Prostate gland (tissue), 2 donors: ENCODE results near the gene NMNAT2.

Experiments used
- POLR2A ChIP-seq: fragments of 450-650 bp; IDR thresholded peaks from one replicate; pipeline ENCODE4 v1.6.1; 2016; ENCODE audit warnings: antibody characterized with exemption, mild to moderate bottlenecking
- POLR2AphosphoS5 ChIP-seq: sonication (generic); formaldehyde crosslinking; IDR thresholded peaks from one replicate; pipeline ENCODE4 v1.6.1; 2017; ENCODE audit warnings: antibody characterized with exemption
- TF ChIP-seq, protein P1 (sequence below), 4 experiments: fragments of 200-600 bp in 2 of 4; fragments of 450-650 bp in 2 of 4; sonication (generic) in 2 of 4; IDR thresholded peaks; 1 replicate in 3 of 4; 2 replicates in 1 of 4; pipeline ENCODE4 v1.5.1; 2016 to 2019; ENCODE audit warnings: antibody characterized with exemption in 4 of 4, mild to moderate bottlenecking in 2 of 4, moderate library complexity in 2 of 4

DNA sequence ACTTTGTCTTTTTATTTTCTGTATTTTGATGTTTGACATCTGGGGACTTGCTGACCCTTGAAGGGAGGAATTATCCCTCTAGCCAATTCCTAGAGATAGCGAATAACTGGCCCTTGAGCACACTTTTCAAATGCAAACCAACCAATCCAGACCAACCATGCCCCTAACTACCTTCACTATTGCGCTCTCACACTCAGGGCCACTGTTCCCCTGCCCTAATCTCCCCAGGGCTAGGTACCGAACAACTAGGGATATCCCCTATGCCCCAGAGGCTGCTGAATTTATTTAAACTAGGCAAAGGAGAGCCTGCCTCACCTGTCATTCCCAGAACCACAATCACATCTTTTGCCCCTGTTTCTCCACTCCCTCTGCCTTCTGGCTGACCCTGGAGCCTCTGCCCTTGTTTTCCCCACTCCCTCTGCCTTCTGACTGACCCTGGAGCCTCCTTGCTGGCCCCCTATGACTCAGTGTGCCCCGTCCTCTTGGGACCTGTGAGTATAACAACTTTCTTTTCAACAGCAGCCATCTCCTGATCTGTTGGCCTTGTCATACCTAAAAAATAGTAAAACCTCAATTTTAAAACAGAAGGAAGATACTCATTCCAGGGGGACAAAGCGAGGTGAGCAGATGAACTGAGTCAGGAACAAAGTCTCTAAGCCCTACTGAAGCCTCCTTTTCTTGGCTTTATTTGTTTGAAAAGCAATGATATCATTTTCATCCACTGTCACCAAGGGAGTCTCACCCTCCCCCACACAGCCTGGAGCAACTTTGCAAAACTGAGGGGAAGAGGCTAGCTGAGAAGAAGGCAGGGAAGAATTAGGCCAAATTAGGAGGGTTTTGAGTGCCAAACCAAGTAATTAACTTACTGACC is 115.5 kb downstream of the NMNAT2 start:
- TF ChIP-seq, protein P1, sequence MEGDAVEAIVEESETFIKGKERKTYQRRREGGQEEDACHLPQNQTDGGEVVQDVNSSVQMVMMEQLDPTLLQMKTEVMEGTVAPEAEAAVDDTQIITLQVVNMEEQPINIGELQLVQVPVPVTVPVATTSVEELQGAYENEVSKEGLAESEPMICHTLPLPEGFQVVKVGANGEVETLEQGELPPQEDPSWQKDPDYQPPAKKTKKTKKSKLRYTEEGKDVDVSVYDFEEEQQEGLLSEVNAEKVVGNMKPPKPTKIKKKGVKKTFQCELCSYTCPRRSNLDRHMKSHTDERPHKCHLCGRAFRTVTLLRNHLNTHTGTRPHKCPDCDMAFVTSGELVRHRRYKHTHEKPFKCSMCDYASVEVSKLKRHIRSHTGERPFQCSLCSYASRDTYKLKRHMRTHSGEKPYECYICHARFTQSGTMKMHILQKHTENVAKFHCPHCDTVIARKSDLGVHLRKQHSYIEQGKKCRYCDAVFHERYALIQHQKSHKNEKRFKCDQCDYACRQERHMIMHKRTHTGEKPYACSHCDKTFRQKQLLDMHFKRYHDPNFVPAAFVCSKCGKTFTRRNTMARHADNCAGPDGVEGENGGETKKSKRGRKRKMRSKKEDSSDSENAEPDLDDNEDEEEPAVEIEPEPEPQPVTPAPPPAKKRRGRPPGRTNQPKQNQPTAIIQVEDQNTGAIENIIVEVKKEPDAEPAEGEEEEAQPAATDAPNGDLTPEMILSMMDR (IDR thresholded peaks at IDR 0.05) = no peak
- TF ChIP-seq POLR2AphosphoS5 = no peak
- no peak for TF ChIP-seq POLR2A
